ENCODE results near the gene TARDBP.

DNA sequence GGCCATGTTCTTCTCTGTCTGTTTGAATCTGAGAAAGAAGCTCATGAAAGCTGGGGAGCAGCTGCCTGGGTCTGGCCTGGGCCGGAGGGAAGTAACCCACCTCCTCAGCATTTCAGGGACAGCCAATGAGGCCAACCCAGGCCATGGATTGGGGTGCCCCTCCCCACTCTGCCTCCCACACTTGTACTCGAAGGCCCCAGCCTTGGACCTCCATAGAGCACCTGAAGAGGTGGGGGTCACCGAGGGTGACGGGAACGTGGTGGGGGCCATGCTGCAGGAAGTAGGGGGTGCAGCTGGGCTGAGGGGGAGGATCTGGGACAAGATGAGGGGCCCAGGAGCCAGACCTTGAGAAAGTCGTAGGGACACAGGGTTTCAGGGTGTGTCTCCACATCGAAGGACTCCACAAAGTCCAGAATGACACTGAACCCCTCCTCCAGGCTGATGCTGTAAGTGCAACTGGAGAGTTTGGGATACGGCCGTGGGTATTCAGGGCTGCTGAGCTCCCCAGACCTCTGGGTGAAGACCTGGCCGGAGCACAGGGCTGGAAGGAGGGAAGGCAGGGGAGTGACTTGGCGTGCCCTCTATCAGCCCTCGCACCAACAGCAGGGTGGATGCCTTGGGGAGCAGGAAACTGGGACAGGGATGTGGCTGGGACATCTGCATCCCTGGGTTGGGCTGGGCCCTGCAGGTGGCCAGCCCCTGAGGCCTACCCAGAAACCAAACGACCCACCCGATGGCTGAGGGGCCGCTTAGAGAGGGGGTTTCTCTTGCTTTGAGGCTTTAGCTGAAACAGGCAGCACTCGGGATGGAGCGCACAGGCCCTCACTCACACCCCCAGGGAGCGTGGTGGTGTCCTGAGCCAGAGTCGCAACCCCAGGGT lies 30.8 kb downstream of the TARDBP start:
- TF ChIP-seq CTCF (IDR thresholded peaks at IDR 0.05; ENCODE audit: low read length), result no peak
- TF ChIP-seq EZH2 (IDR thresholded peaks at IDR 0.05; ENCODE audit: borderline replicate concordance, low read length), result no peak

All from OCI-LY1 (cell line).